ENCODE results near the gene ISL2. TPM values are rescaled to one million over a fixed set of nuclear protein-coding genes. Genes with fewer than 3 reads are reported as not detected.

The ISL2 gene
- total RNA-seq, 2 donors from 2014 or later: 0.13 to 0.35 TPM

DNA sequence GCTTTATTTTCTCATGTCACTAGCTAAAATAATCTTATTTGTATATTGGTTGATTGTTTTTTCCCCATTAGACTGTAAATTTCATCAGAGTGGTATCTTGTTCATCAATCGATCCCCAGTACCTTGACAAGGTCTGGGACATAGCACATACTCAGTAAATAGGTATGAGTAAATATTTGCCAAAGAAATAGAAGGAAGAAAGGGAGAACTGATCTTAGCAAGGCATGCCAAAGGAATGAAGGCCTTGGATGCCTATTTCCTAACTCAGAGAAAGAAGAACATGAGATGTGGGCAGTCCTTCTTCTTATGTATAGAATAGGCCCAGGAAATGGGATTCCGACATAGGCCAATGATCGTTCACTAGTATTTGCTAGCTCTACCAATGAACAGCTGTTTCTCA is 54.7 kb downstream of the ISL2 start:
- Histone ChIP-seq H3K4me1 (no peaks in the 10 kb centered on the region), H3K36me3 (no peaks in the 10 kb centered on the region), H3K9ac (ENCODE audit: low read depth in 2 of 2, low read length in 2 of 2) (no peak overlapping the region), H3K4me3 (no peak overlapping the region), H3K27ac (no peak overlapping the region), H3K27me3 (no peaks in the 10 kb centered on the region), H3K9me3 (no peaks in the 10 kb centered on the region)
- no peak for DNase-seq
- intact Hi-C loops (cut with DNase I): no loop called here
- TF ChIP-seq, protein P1, sequence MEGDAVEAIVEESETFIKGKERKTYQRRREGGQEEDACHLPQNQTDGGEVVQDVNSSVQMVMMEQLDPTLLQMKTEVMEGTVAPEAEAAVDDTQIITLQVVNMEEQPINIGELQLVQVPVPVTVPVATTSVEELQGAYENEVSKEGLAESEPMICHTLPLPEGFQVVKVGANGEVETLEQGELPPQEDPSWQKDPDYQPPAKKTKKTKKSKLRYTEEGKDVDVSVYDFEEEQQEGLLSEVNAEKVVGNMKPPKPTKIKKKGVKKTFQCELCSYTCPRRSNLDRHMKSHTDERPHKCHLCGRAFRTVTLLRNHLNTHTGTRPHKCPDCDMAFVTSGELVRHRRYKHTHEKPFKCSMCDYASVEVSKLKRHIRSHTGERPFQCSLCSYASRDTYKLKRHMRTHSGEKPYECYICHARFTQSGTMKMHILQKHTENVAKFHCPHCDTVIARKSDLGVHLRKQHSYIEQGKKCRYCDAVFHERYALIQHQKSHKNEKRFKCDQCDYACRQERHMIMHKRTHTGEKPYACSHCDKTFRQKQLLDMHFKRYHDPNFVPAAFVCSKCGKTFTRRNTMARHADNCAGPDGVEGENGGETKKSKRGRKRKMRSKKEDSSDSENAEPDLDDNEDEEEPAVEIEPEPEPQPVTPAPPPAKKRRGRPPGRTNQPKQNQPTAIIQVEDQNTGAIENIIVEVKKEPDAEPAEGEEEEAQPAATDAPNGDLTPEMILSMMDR (IDR thresholded peaks at IDR 0.05): no peak

DNA sequence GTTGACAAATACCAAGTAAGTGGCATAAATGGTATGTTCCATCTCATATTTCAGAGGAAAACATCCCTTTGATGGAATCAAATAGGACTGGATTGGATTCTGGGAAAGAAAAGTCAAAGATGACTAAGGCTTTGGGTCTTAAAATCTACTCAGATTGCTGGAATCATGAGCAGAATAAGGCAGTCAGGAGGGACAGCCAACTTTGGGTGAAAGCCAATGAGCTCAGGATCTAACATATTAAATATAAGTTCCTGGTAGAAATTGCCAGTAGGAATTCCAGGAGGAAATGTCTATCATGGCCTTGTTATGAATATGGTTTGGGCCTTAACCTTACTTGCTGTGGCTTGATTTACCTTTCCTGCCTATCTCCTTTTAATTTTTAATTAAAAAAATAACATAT is 55.3 kb downstream of the ISL2 start:
- Histone ChIP-seq H3K9ac (ENCODE audit: low read depth in 2 of 2, low read length in 2 of 2) (no peak overlapping the region), H3K4me1 (no peaks in the 10 kb centered on the region), H3K27ac (no peak overlapping the region), H3K4me3 (no peak overlapping the region), H3K36me3 (no peaks in the 10 kb centered on the region), H3K9me3 (no peaks in the 10 kb centered on the region), H3K27me3 (no peaks in the 10 kb centered on the region)
- intact Hi-C loops (cut with DNase I): no loop called here
- TF ChIP-seq, protein P1 (IDR thresholded peaks at IDR 0.05): no peak
- DNase-seq: no peak

Other genes starting within 250 kb of the ISL2 start
- 100 to 1,000 TPM; 300 to 366 TPM for gene ETFA, start 25.3 kb upstream of the ISL2 start, total RNA-seq